Mammary epithelial cell (primary cell): ENCODE measurements around the gene PHACTR2.

ENCODE experiments used
- EZH2 ChIP-seq: IDR thresholded peaks from 2 replicates; pipeline ENCODE4 v1.6.1; 2012; ENCODE audit warnings: low read length, inconsistent platforms, borderline replicate concordance
- TF ChIP-seq, protein P1 (sequence below), 2 donors: IDR thresholded peaks in 1 of 2; conservative IDR thresholded peaks in 1 of 2; 2 replicates each; pipeline ENCODE4 v1.5.1; 2011 to 2012; ENCODE audit warnings: inconsistent platforms in 2 of 2, low read length in 2 of 2, mild to moderate bottlenecking in 2 of 2, control low read depth in 1 of 2, low read depth in 1 of 2; ENCODE audit not compliant: insufficient read depth in 1 of 2; ENCODE audit errors: extremely low read depth in 1 of 2

GRCh38 chr6:143695969-143696663 is 18.4 kb downstream of the PHACTR2 start:
- TF ChIP-seq, protein P1, sequence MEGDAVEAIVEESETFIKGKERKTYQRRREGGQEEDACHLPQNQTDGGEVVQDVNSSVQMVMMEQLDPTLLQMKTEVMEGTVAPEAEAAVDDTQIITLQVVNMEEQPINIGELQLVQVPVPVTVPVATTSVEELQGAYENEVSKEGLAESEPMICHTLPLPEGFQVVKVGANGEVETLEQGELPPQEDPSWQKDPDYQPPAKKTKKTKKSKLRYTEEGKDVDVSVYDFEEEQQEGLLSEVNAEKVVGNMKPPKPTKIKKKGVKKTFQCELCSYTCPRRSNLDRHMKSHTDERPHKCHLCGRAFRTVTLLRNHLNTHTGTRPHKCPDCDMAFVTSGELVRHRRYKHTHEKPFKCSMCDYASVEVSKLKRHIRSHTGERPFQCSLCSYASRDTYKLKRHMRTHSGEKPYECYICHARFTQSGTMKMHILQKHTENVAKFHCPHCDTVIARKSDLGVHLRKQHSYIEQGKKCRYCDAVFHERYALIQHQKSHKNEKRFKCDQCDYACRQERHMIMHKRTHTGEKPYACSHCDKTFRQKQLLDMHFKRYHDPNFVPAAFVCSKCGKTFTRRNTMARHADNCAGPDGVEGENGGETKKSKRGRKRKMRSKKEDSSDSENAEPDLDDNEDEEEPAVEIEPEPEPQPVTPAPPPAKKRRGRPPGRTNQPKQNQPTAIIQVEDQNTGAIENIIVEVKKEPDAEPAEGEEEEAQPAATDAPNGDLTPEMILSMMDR (conservative IDR thresholded peaks at IDR 0.05 in 1 of 2, IDR thresholded peaks at IDR 0.05 in 1 of 2; ENCODE audit: extremely low read depth in 1 of 2, insufficient read depth in 1 of 2, low read depth in 1 of 2, low read length in 2 of 2), result no peak
- TF ChIP-seq EZH2, result no peak
